ENCODE data around the gene UPK3A.

The UPK3A gene

GRCh38 chr22:45331486-45331885, 46.7 kb downstream of the UPK3A start:
- Mint-ChIP-seq H3K27me3 (ENCODE audit: low read depth, poor library complexity) (peaks cover 4% of the 10 kb centered on the region), H3K27ac (no peak overlapping the region), H3K4me3 (no peak overlapping the region), H3K4me1 (peaks cover 15% of the 10 kb centered on the region), H3K36me3 (ENCODE audit: low read depth) (peaks cover 42% of the 10 kb centered on the region), H3K9me3 (no peaks in the 10 kb centered on the region)
- DNase-seq: no peak
- TF ChIP-seq, protein P1, sequence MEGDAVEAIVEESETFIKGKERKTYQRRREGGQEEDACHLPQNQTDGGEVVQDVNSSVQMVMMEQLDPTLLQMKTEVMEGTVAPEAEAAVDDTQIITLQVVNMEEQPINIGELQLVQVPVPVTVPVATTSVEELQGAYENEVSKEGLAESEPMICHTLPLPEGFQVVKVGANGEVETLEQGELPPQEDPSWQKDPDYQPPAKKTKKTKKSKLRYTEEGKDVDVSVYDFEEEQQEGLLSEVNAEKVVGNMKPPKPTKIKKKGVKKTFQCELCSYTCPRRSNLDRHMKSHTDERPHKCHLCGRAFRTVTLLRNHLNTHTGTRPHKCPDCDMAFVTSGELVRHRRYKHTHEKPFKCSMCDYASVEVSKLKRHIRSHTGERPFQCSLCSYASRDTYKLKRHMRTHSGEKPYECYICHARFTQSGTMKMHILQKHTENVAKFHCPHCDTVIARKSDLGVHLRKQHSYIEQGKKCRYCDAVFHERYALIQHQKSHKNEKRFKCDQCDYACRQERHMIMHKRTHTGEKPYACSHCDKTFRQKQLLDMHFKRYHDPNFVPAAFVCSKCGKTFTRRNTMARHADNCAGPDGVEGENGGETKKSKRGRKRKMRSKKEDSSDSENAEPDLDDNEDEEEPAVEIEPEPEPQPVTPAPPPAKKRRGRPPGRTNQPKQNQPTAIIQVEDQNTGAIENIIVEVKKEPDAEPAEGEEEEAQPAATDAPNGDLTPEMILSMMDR (IDR thresholded peaks at IDR 0.05): no peak

DNA sequence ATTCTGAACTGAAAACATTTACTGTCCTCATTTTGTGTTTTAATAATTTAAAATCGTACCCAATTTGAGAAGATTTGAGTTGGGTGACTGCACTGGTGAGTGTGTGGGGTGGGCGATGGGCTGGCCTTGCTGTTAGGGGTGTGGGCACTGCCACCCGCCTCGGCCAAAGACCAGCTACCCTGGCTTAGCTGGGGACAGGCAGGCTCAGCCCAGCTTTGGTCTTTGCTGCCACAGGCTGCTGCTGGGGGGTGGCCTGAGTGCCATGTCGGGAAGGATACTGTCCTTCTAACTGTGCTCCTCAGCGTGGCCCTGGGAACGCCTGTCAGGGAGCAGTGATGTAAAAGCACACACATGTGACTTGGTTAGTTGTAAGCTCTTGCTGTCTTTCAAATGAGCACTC, 47.3 kb downstream of the UPK3A start:
- Mint-ChIP-seq H3K9me3 (no peaks in the 10 kb centered on the region), H3K4me3 (no peak overlapping the region), H3K27ac (no peak overlapping the region), H3K4me1 (peaks cover 21% of the 10 kb centered on the region), H3K36me3 (ENCODE audit: low read depth) (peaks cover 47% of the 10 kb centered on the region), H3K27me3 (ENCODE audit: low read depth, poor library complexity) (peaks cover 6% of the 10 kb centered on the region)
- TF ChIP-seq, protein P1 (IDR thresholded peaks at IDR 0.05): no peak
- no peak for DNase-seq

- Mint-ChIP-seq H3K9me3 (no peaks in the 10 kb centered on the region), H3K4me1 (peaks cover 33% of the 10 kb centered on the region), H3K4me3 (no peak overlapping the region), H3K27ac (no peak overlapping the region), H3K27me3 (ENCODE audit: low read depth, poor library complexity) (peaks cover 9% of the 10 kb centered on the region), H3K36me3 (ENCODE audit: low read depth) (peaks cover 48% of the 10 kb centered on the region)
- TF ChIP-seq, protein P1 (IDR thresholded peaks at IDR 0.05): no peak
- DNase-seq: no peak
These were observed 49.3 kb downstream of the UPK3A start for GRCh38 chr22:45334068-45334467.

GRCh38 chr22:45334528-45334927, 49.8 kb downstream of the UPK3A start:
- no peaks in the 10 kb centered on the region for H3K9me3 Mint-ChIP-seq
- H3K27me3 Mint-ChIP-seq (ENCODE audit: low read depth, poor library complexity): peaks cover 9% of the 10 kb centered on the region
- TF ChIP-seq, protein P1 (IDR thresholded peaks at IDR 0.05): no peak
- H3K36me3 Mint-ChIP-seq (ENCODE audit: low read depth): peaks cover 46% of the 10 kb centered on the region
- no peak overlapping the region for H3K27ac Mint-ChIP-seq
- no peak overlapping the region for H3K4me3 Mint-ChIP-seq
- H3K4me1 Mint-ChIP-seq: peaks cover 33% of the 10 kb centered on the region
- DNase-seq: no peak

GRCh38 chr22:45335021-45335818, 50.5 kb downstream of the UPK3A start:
- H3K4me3 Mint-ChIP-seq: no peak overlapping the region

More at GRCh38 chr22:45335021-45335818, 50.5 kb downstream of the UPK3A start:
- Mint-ChIP-seq H3K27me3 (ENCODE audit: low read depth, poor library complexity) (peaks cover 9% of the 10 kb centered on the region), H3K9me3 (no peaks in the 10 kb centered on the region), H3K36me3 (ENCODE audit: low read depth) (peaks cover 50% of the 10 kb centered on the region), H3K27ac (peak overlapping the region; percentile 37), H3K4me1 (peaks cover 33% of the 10 kb centered on the region)
- TF ChIP-seq, protein P1 (IDR thresholded peaks at IDR 0.05): peak; percentile 33
- DNase-seq: peak; percentile 51

Measured in nephron progenitor cell (in vitro differentiated cells).